ENCODE measurements around the gene HOXB4.

The HOXB4 gene

DNA sequence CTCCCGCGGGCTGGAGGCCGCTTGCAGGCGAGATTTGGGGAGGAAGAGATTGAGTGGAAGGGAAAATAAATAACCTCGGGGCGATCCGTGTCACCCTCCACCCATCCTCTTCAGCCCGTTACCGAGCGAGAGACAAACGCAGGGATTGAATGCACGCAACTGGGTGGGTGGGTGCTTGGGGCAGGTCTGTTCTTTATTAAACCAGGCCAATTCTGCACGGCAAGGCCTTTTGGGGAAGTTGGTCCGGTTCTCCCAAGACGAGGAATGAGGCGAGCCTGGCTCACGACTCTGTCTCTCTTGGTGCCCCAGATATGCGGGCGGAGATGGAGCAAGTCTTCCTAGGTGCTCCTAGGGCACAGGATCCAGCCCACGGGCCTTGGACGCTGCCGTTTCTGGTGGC lies 33.1 kb upstream of the HOXB4 start:
- H3K9ac ChIP-seq = peak overlapping the region; percentile 88
- H3K27me3 ChIP-seq (ENCODE audit: insufficient read depth, low read depth) = peaks cover 28% of the 10 kb centered on the region; the same call in 1 of the 2 replicates
- H2AFZ ChIP-seq (ENCODE audit: low read depth) = peak overlapping the region; percentile 96
- H3K4me1 ChIP-seq (ENCODE audit: low read depth, poor library complexity, severe bottlenecking) = peaks cover 17% of the 10 kb centered on the region
- H3K4me3 ChIP-seq (IDR thresholded peaks at IDR 0.05; ENCODE audit: insufficient read depth, low read depth, low read length) = no peak overlapping the region
- H4K20me1 ChIP-seq (ENCODE audit: insufficient read depth) = no peaks in the 10 kb centered on the region
- TF ChIP-seq, protein P1, sequence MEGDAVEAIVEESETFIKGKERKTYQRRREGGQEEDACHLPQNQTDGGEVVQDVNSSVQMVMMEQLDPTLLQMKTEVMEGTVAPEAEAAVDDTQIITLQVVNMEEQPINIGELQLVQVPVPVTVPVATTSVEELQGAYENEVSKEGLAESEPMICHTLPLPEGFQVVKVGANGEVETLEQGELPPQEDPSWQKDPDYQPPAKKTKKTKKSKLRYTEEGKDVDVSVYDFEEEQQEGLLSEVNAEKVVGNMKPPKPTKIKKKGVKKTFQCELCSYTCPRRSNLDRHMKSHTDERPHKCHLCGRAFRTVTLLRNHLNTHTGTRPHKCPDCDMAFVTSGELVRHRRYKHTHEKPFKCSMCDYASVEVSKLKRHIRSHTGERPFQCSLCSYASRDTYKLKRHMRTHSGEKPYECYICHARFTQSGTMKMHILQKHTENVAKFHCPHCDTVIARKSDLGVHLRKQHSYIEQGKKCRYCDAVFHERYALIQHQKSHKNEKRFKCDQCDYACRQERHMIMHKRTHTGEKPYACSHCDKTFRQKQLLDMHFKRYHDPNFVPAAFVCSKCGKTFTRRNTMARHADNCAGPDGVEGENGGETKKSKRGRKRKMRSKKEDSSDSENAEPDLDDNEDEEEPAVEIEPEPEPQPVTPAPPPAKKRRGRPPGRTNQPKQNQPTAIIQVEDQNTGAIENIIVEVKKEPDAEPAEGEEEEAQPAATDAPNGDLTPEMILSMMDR (conservative IDR thresholded peaks at IDR 0.05; ENCODE audit: low read depth, low read length) = no peak
- H3K36me3 ChIP-seq (ENCODE audit: insufficient read depth) = no peaks in the 10 kb centered on the region
- H3K79me2 ChIP-seq (ENCODE audit: insufficient read depth, low read depth) = no peaks in the 10 kb centered on the region
- H3K27ac ChIP-seq = peak overlapping the region; percentile 74
- peak overlapping the region; percentile 92 for H3K4me2 ChIP-seq

DNA sequence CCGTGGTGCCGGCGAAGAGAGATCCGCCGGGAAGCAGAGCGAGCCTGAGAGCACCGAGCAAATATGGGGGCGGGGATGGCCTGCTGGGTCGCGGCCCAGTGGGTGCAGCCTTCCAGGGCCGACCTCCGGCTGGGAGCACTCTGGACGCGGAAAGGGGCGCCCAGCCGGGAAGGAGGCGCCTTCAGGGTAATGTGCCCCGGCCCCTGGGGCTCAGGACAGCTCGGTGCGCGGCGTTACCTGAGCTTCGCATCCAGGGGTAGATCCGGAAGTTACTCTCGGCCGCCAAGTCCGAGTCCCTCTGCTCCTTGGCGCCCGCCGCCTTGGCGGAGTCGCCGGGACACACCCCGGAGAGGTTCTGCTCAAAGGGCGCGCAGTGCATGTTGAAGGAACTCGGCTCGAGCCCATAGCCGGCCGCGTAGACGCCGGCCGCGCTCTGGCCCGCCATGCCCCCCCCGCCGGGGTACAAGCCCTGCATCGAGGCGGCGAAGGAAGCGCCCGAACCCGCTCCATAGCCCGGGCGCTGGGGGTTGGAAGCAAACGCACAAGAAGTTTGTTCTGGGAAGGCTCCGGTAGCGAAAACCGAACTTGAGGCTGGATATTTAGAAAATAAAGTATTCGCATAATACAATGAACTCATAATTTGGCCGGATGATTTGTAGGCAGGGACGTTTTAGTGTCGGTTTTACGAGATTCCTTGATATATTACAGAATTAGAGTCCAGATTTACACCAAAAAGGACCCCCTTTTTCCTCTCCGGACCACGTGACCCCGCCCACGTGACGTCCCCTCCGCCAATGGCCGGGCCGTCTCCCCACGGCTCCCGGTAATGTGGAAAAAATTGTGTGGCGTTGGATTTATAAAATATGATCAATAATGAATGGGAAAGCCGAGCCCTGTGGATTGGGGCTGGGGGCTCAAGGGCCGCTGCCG lies 32.4 kb upstream of the HOXB4 start, which contains the start of gene HOXB7:
Gene HOXB7 (minus strand): TSS at position 736 of the 930 bp plus-strand sequence. CDS start 99 bp downstream, at position 637.
- H2AFZ ChIP-seq (ENCODE audit: low read depth) = peak within 1 kb of the TSS; percentile 96
- peaks cover 21% of the 10 kb centered on the region; the same call in 1 of the 2 replicates for H3K27me3 ChIP-seq (ENCODE audit: insufficient read depth, low read depth)
- peak within 1 kb of the TSS; percentile 74 for H3K27ac ChIP-seq
- H3K36me3 ChIP-seq (ENCODE audit: insufficient read depth) = no peaks in the 10 kb centered on the region
- H3K4me1 ChIP-seq (ENCODE audit: low read depth, poor library complexity, severe bottlenecking) = peaks cover 17% of the 10 kb centered on the region
- no peak within 1 kb of the TSS for H3K4me3 ChIP-seq (IDR thresholded peaks at IDR 0.05; ENCODE audit: insufficient read depth, low read depth, low read length)
- peak within 1 kb of the TSS; percentile 92 for H3K4me2 ChIP-seq
- TF ChIP-seq, protein P1 (conservative IDR thresholded peaks at IDR 0.05; ENCODE audit: low read depth, low read length) = no peak
- H3K79me2 ChIP-seq (ENCODE audit: insufficient read depth, low read depth) = no peaks in the 10 kb centered on the region
- no peaks in the 10 kb centered on the region for H4K20me1 ChIP-seq (ENCODE audit: insufficient read depth)
- H3K9ac ChIP-seq = peak within 1 kb of the TSS; percentile 88

DNA sequence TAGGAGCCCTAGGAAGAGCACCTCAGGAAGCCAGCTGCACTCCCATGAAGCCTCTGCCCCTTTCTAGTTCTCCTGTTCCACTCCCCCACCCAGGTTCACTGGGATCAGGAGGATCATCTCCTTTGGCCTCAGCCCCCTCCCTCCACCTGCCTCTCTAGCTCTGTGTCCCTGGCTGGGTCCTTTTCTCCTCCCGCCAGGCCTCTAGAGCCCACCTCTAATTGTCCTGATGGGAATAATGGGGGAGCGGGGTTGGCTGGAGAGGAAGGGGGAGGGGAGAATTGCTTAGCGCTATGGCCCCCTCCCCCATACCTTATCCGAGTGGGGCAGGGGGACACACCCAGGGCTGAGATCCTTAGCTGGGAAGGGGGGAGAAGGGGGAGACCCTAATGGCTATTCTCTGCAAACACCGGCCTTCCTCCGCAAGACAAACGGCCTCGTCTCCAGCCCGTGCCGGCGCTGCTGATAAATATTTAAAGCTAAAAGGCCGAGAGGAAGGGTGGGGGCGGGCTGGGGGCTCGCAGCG lies 31.7 kb upstream of the HOXB4 start:
- H3K4me3 ChIP-seq (IDR thresholded peaks at IDR 0.05; ENCODE audit: insufficient read depth, low read depth, low read length) = no peak overlapping the region
- H3K4me2 ChIP-seq = peak overlapping the region; percentile 92
- TF ChIP-seq, protein P1 (conservative IDR thresholded peaks at IDR 0.05; ENCODE audit: low read depth, low read length) = no peak
- H3K9ac ChIP-seq = peak overlapping the region; percentile 88
- peak overlapping the region; percentile 74 for H3K27ac ChIP-seq
- H4K20me1 ChIP-seq (ENCODE audit: insufficient read depth) = no peaks in the 10 kb centered on the region
- peak overlapping the region; percentile 96 for H2AFZ ChIP-seq (ENCODE audit: low read depth)
- peaks cover 17% of the 10 kb centered on the region for H3K4me1 ChIP-seq (ENCODE audit: low read depth, poor library complexity, severe bottlenecking)
- H3K79me2 ChIP-seq (ENCODE audit: insufficient read depth, low read depth) = no peaks in the 10 kb centered on the region
- H3K36me3 ChIP-seq (ENCODE audit: insufficient read depth) = no peaks in the 10 kb centered on the region
- H3K27me3 ChIP-seq (ENCODE audit: insufficient read depth, low read depth) = peaks cover 17% of the 10 kb centered on the region; the same call in 1 of the 2 replicates

DNA sequence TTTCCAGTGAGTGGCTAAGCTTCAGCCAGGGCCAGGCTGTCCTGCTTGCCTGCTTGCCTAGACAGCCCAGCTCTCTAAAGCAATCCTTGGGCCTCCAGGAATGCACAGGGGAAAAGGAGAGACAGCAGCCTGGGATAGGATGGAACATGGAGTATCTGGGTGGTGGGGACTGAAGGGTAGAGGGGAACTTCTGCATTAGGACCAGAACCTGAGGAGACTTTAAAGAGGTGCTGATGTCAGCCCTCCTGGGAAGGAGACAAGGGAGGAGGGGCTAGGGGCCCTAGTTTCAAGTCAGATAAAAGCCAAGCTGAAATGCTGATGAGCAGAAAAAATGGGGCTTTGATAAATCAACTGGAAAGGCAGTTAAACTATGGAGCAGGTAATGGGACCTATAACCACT lies 30.9 kb upstream of the HOXB4 start:
- peak overlapping the region; percentile 92 for H3K4me2 ChIP-seq
- TF ChIP-seq, protein P1 (conservative IDR thresholded peaks at IDR 0.05; ENCODE audit: low read depth, low read length) = no peak
- no peak overlapping the region for H3K4me3 ChIP-seq (IDR thresholded peaks at IDR 0.05; ENCODE audit: insufficient read depth, low read depth, low read length)
- no peaks in the 10 kb centered on the region for H3K79me2 ChIP-seq (ENCODE audit: insufficient read depth, low read depth)
- no peaks in the 10 kb centered on the region for H3K36me3 ChIP-seq (ENCODE audit: insufficient read depth)
- peak overlapping the region; percentile 96; the same call in 1 of the 2 replicates for H2AFZ ChIP-seq (ENCODE audit: low read depth)
- H3K27me3 ChIP-seq (ENCODE audit: insufficient read depth, low read depth) = peaks cover 17% of the 10 kb centered on the region
- peak overlapping the region; percentile 74; the same call in 1 of the 2 replicates for H3K27ac ChIP-seq
- H4K20me1 ChIP-seq (ENCODE audit: insufficient read depth) = no peaks in the 10 kb centered on the region
- H3K4me1 ChIP-seq (ENCODE audit: low read depth, poor library complexity, severe bottlenecking) = peaks cover 17% of the 10 kb centered on the region
- H3K9ac ChIP-seq = no peak overlapping the region

All from KMS-11 (cell line).